IgD-negative memory B cell (primary cell): ENCODE results near the gene CLK2. TPM values are rescaled to one million over a fixed set of nuclear protein-coding genes. Genes with fewer than 3 reads are reported as not detected.

Experiments used
- H3K27ac Mint-ChIP-seq, 3 donors: one replicate each; pipeline ENCODE4 v1.8.0; 2020 to 2022; ENCODE audit warnings: mild to moderate bottlenecking in 3 of 3, mixed read lengths in 3 of 3, moderate library complexity in 1 of 3
- H3K27me3 Mint-ChIP-seq: one replicate; pipeline ENCODE4 v1.8.0; 2021; ENCODE audit warnings: mixed read lengths
- H3K36me3 Mint-ChIP-seq: one replicate; pipeline ENCODE4 v1.8.0; 2020; ENCODE audit warnings: mild to moderate bottlenecking, mixed read lengths
- H3K4me1 Mint-ChIP-seq, 3 donors: one replicate each; pipeline ENCODE4 v1.8.0; 2020 to 2022; ENCODE audit warnings: mixed read lengths in 3 of 3, mild to moderate bottlenecking in 1 of 3
- H3K4me3 Mint-ChIP-seq, 4 donors: one replicate each; pipeline ENCODE4 v1.8.0; 2020 to 2022; ENCODE audit warnings: mild to moderate bottlenecking in 4 of 4, mixed read lengths in 4 of 4, moderate library complexity in 3 of 4
- H3K9me3 Mint-ChIP-seq, 3 donors: one replicate each; pipeline ENCODE4 v1.8.0; 2020 to 2021; ENCODE audit warnings: mixed read lengths in 3 of 3, mild to moderate bottlenecking in 1 of 3
- polyA plus RNA-seq: library from polyadenylated mRNA; unstranded; fragments of 300-500 nt; fragmentation: Illumina TruSeq; gene quantifications from one replicate; pipeline ENCODE4 v1.2.3, GENCODE V29; 2021

The CLK2 gene
- polyA plus RNA-seq, 1 donor from 2014 or later = 19.7 TPM

- H3K36me3 Mint-ChIP-seq = peaks cover 8% of the 10 kb centered on the region
- H3K27me3 Mint-ChIP-seq = no peaks in the 10 kb centered on the region
- no peaks in the 10 kb centered on the region for H3K9me3 Mint-ChIP-seq
- peak overlapping the region in 3 of 4 donors; percentile 90 to 99 (median 97) for H3K4me3 Mint-ChIP-seq
- peaks cover 11 to 15% (median 15%) of the 10 kb centered on the region in 3 donors for H3K4me1 Mint-ChIP-seq
- peak overlapping the region in 2 of 3 donors; percentile 73 to 97 for H3K27ac Mint-ChIP-seq
Measured at GRCh38 chr1:155263067-155263466, 10.2 kb downstream of the CLK2 start.

- peaks cover 9% of the 10 kb centered on the region for H3K36me3 Mint-ChIP-seq
- peak within 1 kb of the TSS; percentile 90 to 100 (median 98) for H3K4me3 Mint-ChIP-seq
- no peaks in the 10 kb centered on the region for H3K27me3 Mint-ChIP-seq
- H3K4me1 Mint-ChIP-seq = peaks cover 15 to 20% (median 15%) of the 10 kb centered on the region in 3 donors
- H3K9me3 Mint-ChIP-seq = no peaks in the 10 kb centered on the region
- H3K27ac Mint-ChIP-seq = peak within 1 kb of the TSS; percentile 73 to 97 (median 82)
Measured at GRCh38 chr1:155261852-155262673, 11.2 kb downstream of the CLK2 start, which contains the start of gene SCAMP3. SCAMP3 (minus strand) TSS chr1:155262360; CDS start chr1:155262151, 209 bp downstream.

- no peaks in the 10 kb centered on the region for H3K9me3 Mint-ChIP-seq
- H3K36me3 Mint-ChIP-seq = peaks cover 9% of the 10 kb centered on the region
- peak overlapping the region; percentile 90 to 100 (median 98) for H3K4me3 Mint-ChIP-seq
- peaks cover 15 to 23% (median 15%) of the 10 kb centered on the region in 3 donors for H3K4me1 Mint-ChIP-seq
- H3K27ac Mint-ChIP-seq = peak overlapping the region; percentile 73 to 97 (median 82)
- no peaks in the 10 kb centered on the region for H3K27me3 Mint-ChIP-seq
Measured at GRCh38 chr1:155261493-155261851, 11.8 kb downstream of the CLK2 start.

- Mint-ChIP-seq H3K36me3 (peaks cover 9% of the 10 kb centered on the region), H3K27me3 (no peaks in the 10 kb centered on the region), H3K4me1 (peaks cover 15 to 21% (median 18%) of the 10 kb centered on the region in 3 donors), H3K9me3 (no peaks in the 10 kb centered on the region), H3K27ac (no peak overlapping the region), H3K4me3 (peak overlapping the region in 3 of 4 donors; percentile 90 to 100 (median 97))
Measured at GRCh38 chr1:155260276-155260675, 13.0 kb downstream of the CLK2 start.

- Mint-ChIP-seq H3K4me1 (peaks cover 7 to 24% (median 17%) of the 10 kb centered on the region in 3 donors), H3K27me3 (no peaks in the 10 kb centered on the region), H3K4me3 (peak overlapping the region; percentile 81 to 90 (median 86)), H3K9me3 (no peaks in the 10 kb centered on the region), H3K27ac (peak overlapping the region in 1 of 3 donors; percentile 37), H3K36me3 (peaks cover 3% of the 10 kb centered on the region)
Measured at GRCh38 chr1:155256058-155256852, 17.0 kb downstream of the CLK2 start.

GRCh38 chr1:155255243-155256007 is 17.9 kb downstream of the CLK2 start, which contains the start of gene ENTREP3:
ENTREP3 (minus strand) TSS chr1:155255483; CDS start chr1:155254877, 606 bp downstream.
- Mint-ChIP-seq H3K36me3 (peaks cover 3% of the 10 kb centered on the region), H3K4me3 (peak within 1 kb of the TSS; percentile 81 to 95 (median 88)), H3K27me3 (no peaks in the 10 kb centered on the region), H3K4me1 (peaks cover 9 to 24% (median 20%) of the 10 kb centered on the region in 3 donors), H3K27ac (peak within 1 kb of the TSS in 2 of 3 donors; percentile 37 to 69), H3K9me3 (no peaks in the 10 kb centered on the region)

- H3K4me3 Mint-ChIP-seq = peak overlapping the region; percentile 81 to 94 (median 86)
- peaks cover 9 to 26% (median 17%) of the 10 kb centered on the region in 3 donors for H3K4me1 Mint-ChIP-seq
- H3K27me3 Mint-ChIP-seq = no peaks in the 10 kb centered on the region
- no peaks in the 10 kb centered on the region for H3K9me3 Mint-ChIP-seq
- peak overlapping the region in 1 of 3 donors; percentile 69 for H3K27ac Mint-ChIP-seq
- peaks cover 3% of the 10 kb centered on the region for H3K36me3 Mint-ChIP-seq
Measured at GRCh38 chr1:155254714-155255242, 18.5 kb downstream of the CLK2 start.

- H3K27me3 Mint-ChIP-seq = no peaks in the 10 kb centered on the region
- peaks cover 9 to 26% (median 17%) of the 10 kb centered on the region in 3 donors for H3K4me1 Mint-ChIP-seq
- peak overlapping the region in 1 of 3 donors; percentile 69 for H3K27ac Mint-ChIP-seq
- H3K9me3 Mint-ChIP-seq = no peaks in the 10 kb centered on the region
- peaks cover 3% of the 10 kb centered on the region for H3K36me3 Mint-ChIP-seq
- H3K4me3 Mint-ChIP-seq = peak overlapping the region; percentile 71 to 95 (median 86)
Measured at GRCh38 chr1:155254228-155254713, 19.0 kb downstream of the CLK2 start.

GRCh38 chr1:155253797-155254196 is 19.5 kb downstream of the CLK2 start:
- peak overlapping the region; percentile 71 to 95 (median 86) for H3K4me3 Mint-ChIP-seq
- peak overlapping the region in 1 of 3 donors; percentile 69 for H3K27ac Mint-ChIP-seq
- peaks cover 9 to 26% (median 17%) of the 10 kb centered on the region in 3 donors for H3K4me1 Mint-ChIP-seq

GRCh38 chr1:155253208-155253607 is 20.1 kb downstream of the CLK2 start:
- H3K27me3 Mint-ChIP-seq = no peaks in the 10 kb centered on the region
- H3K4me3 Mint-ChIP-seq = peak overlapping the region; percentile 63 to 94 (median 74)
- H3K9me3 Mint-ChIP-seq = no peaks in the 10 kb centered on the region
- H3K27ac Mint-ChIP-seq = peak overlapping the region in 2 of 3 donors; percentile 50 to 69
- H3K36me3 Mint-ChIP-seq = peaks cover 3% of the 10 kb centered on the region
- H3K4me1 Mint-ChIP-seq = peaks cover 9 to 26% (median 17%) of the 10 kb centered on the region in 3 donors

More at GRCh38 chr1:155253797-155254196, 19.5 kb downstream of the CLK2 start:
- Mint-ChIP-seq H3K27me3 (no peaks in the 10 kb centered on the region), H3K36me3 (peaks cover 3% of the 10 kb centered on the region), H3K9me3 (no peaks in the 10 kb centered on the region)

GRCh38 chr1:155251566-155251965 is 21.7 kb downstream of the CLK2 start:
- Mint-ChIP-seq H3K27me3 (no peaks in the 10 kb centered on the region), H3K4me1 (peaks cover 6 to 19% (median 17%) of the 10 kb centered on the region in 3 donors), H3K27ac (peak overlapping the region in 2 of 3 donors; percentile 16 to 80), H3K9me3 (no peaks in the 10 kb centered on the region), H3K36me3 (no peaks in the 10 kb centered on the region), H3K4me3 (peak overlapping the region in 2 of 4 donors; percentile 55 to 60)

GRCh38 chr1:155250633-155251449 is 22.5 kb downstream of the CLK2 start:
- Mint-ChIP-seq H3K27me3 (no peaks in the 10 kb centered on the region), H3K4me3 (peak overlapping the region; percentile 61 to 89 (median 68)), H3K36me3 (no peaks in the 10 kb centered on the region), H3K4me1 (peaks cover 7 to 21% (median 17%) of the 10 kb centered on the region in 3 donors), H3K27ac (peak overlapping the region in 2 of 3 donors; percentile 71 to 80), H3K9me3 (no peaks in the 10 kb centered on the region)

- Mint-ChIP-seq H3K36me3 (no peaks in the 10 kb centered on the region), H3K27ac (peak overlapping the region in 1 of 3 donors; percentile 80), H3K9me3 (no peaks in the 10 kb centered on the region)
Measured at GRCh38 chr1:155250246-155250632, 23.1 kb downstream of the CLK2 start.

More at GRCh38 chr1:155250246-155250632, 23.1 kb downstream of the CLK2 start:
- peak overlapping the region; percentile 67 to 90 (median 81) for H3K4me3 Mint-ChIP-seq
- H3K27me3 Mint-ChIP-seq = no peaks in the 10 kb centered on the region
- H3K4me1 Mint-ChIP-seq = peaks cover 10 to 21% (median 15%) of the 10 kb centered on the region in 3 donors
